Endothelial cell (in vitro differentiated cells): ENCODE results near the gene AFDN. TPM values are rescaled to one million over a fixed set of nuclear protein-coding genes. Genes with fewer than 3 reads are reported as not detected.

Experiments used
- DNase-seq: peaks from one replicate; pipeline ENCODE4 v3.0.0; 2021; ENCODE audit warnings: low spot score
- H3K27ac Mint-ChIP-seq: one replicate; pipeline ENCODE4 v1.8.0; 2021; ENCODE audit warnings: mixed read lengths, inconsistent platforms; ENCODE audit not compliant: unreplicated experiment
- H3K27me3 Mint-ChIP-seq: one replicate; pipeline ENCODE4 v1.8.0; 2021; ENCODE audit warnings: mild to moderate bottlenecking, moderate library complexity, mixed read lengths, inconsistent platforms; ENCODE audit not compliant: unreplicated experiment
- H3K36me3 Mint-ChIP-seq: one replicate; pipeline ENCODE4 v1.8.0; 2021; ENCODE audit warnings: mild to moderate bottlenecking, low read depth, mixed read lengths, inconsistent platforms; ENCODE audit not compliant: unreplicated experiment
- H3K4me1 Mint-ChIP-seq: one replicate; pipeline ENCODE4 v1.8.0; 2021; ENCODE audit warnings: mild to moderate bottlenecking, mixed read lengths, inconsistent platforms; ENCODE audit not compliant: unreplicated experiment
- H3K4me3 Mint-ChIP-seq: one replicate; pipeline ENCODE4 v1.8.0; 2021; ENCODE audit warnings: mild to moderate bottlenecking, mixed read lengths, inconsistent platforms; ENCODE audit not compliant: unreplicated experiment
- H3K9me3 Mint-ChIP-seq: one replicate; pipeline ENCODE4 v1.8.0; 2021; ENCODE audit warnings: mixed read lengths, inconsistent platforms; ENCODE audit not compliant: unreplicated experiment
- CTCF ChIP-seq: fragments of 200-600 bp; sonication (generic); IDR thresholded peaks from one replicate; pipeline ENCODE4 v1.5.0; 2021; ENCODE audit warnings: antibody characterized with exemption; ENCODE audit not compliant: unreplicated experiment
- total RNA-seq: library from RNA; stranded (reverse); fragmentation: NEBNext Ultra II Directional; extraction: Animal tissue kit (Norgen Biotek cat#: 25700); gene quantifications from one replicate; pipeline ENCODE4 v1.2.1, GENCODE V29; 2021; ENCODE audit not compliant: unreplicated experiment

AFDN gene
- total RNA-seq, 1 donor from 2014 or later = 306 TPM

GRCh38 chr6:167898673-167899311 lies 72.1 kb downstream of the AFDN start:
- Mint-ChIP-seq H3K36me3 (peaks cover 8% of the 10 kb centered on the region), H3K27ac (peak overlapping the region; percentile 34), H3K9me3 (no peaks in the 10 kb centered on the region), H3K4me1 (peaks cover 7% of the 10 kb centered on the region), H3K4me3 (no peak overlapping the region), H3K27me3 (no peaks in the 10 kb centered on the region)
- DNase-seq = no peak
- peak; percentile 52 for TF ChIP-seq CTCF

- Mint-ChIP-seq H3K4me3 (no peak overlapping the region), H3K4me1 (no peaks in the 10 kb centered on the region), H3K27me3 (peaks cover 3% of the 10 kb centered on the region), H3K9me3 (no peaks in the 10 kb centered on the region), H3K36me3 (peaks cover 19% of the 10 kb centered on the region), H3K27ac (peak overlapping the region; percentile 38)
- no peak for TF ChIP-seq CTCF
- DNase-seq = no peak
These were observed 78.1 kb downstream of the AFDN start for GRCh38 chr6:167904791-167905190.

GRCh38 chr6:167906899-167907298 lies 80.2 kb downstream of the AFDN start:
- H3K4me3 Mint-ChIP-seq = no peak overlapping the region
- no peak overlapping the region for H3K27ac Mint-ChIP-seq
- H3K4me1 Mint-ChIP-seq = no peaks in the 10 kb centered on the region
- no peaks in the 10 kb centered on the region for H3K9me3 Mint-ChIP-seq
- DNase-seq = no peak
- peaks cover 24% of the 10 kb centered on the region for H3K36me3 Mint-ChIP-seq
- TF ChIP-seq CTCF = no peak
- H3K27me3 Mint-ChIP-seq = peaks cover 3% of the 10 kb centered on the region

DNA sequence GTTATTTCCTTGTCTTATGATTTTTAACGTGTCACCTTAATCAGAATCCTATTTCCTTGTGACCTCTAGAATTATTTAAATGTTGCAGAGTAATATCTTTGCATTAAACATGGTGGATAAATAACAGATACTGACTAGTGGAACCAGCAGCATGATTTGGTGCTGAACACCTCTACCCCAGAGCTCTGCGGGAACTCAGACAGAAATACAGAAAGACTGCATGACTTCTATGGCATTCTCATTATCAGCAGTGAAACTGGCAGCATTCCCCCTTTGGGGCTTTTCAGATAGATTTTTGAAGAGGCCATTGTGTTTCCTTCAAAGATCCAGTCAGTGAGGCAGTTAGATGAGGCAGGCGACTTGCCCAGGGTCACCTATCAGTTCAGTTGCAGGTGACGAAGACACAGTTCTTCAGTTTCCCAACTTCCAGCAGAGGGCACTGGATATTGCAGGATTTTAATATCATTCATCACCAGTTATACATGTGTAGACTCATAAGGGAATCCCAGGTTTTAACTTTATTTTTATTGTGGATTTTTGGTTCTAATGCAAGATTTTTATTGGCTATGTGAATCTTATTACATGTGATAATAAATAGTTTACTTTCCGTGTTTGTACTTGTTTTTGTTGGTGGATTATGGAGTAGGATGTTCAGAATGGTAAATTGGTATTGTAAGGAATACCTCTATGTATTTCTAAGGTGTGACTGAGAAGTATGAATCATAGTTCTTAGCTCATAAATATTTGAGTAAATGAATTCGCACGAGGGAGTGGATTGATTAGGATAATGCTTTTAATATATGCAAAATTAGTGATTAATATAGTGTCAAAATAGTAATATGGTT lies 81.3 kb downstream of the AFDN start:
- Mint-ChIP-seq H3K27me3 (peaks cover 3% of the 10 kb centered on the region), H3K9me3 (no peaks in the 10 kb centered on the region), H3K4me3 (no peak overlapping the region), H3K36me3 (peaks cover 26% of the 10 kb centered on the region), H3K4me1 (no peaks in the 10 kb centered on the region), H3K27ac (no peak overlapping the region)
- TF ChIP-seq CTCF = no peak
- DNase-seq = no peak

DNA sequence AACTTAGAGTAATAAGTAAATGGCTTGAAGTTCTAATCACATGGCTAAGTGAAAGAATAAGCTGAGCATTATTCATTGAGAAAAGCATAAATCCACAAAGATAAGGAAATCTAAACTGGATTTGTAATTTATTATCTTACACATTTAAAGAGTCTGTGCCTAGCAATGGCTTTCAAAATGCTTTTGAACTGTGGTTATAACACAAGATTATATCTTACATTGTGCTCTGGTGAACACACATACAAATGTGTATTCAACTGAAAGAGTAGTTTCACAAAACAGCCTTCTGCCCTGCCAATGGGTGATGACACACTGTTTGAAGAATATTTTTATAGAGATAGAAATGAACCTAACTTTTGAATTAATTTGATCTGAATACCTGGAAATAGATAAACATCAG lies 83.3 kb downstream of the AFDN start:
- no peaks in the 10 kb centered on the region for H3K4me1 Mint-ChIP-seq
- H3K9me3 Mint-ChIP-seq = no peaks in the 10 kb centered on the region
- H3K27me3 Mint-ChIP-seq = peaks cover 1% of the 10 kb centered on the region
- H3K36me3 Mint-ChIP-seq = peaks cover 19% of the 10 kb centered on the region
- H3K4me3 Mint-ChIP-seq = no peak overlapping the region
- TF ChIP-seq CTCF = no peak
- no peak for DNase-seq
- H3K27ac Mint-ChIP-seq = no peak overlapping the region
